GM20000 (cell line): ENCODE data around the gene TOR1AIP2.

ENCODE experiments used
- DNase-seq: peaks from one replicate; pipeline ENCODE4 v3.0.0; 2012; ENCODE audit warnings: low spot score
- CTCF ChIP-seq: IDR thresholded peaks from 2 replicates; pipeline ENCODE4 v1.5.1; 2012; ENCODE audit warnings: mild to moderate bottlenecking, control low read depth; ENCODE audit errors: extremely low read depth, missing control alignments

The TOR1AIP2 gene

GRCh38 chr1:179921981-179922872, 44.6 kb upstream of the TOR1AIP2 start:
- no peak for TF ChIP-seq CTCF
- DNase-seq, result no peak

- no peak for DNase-seq
These were observed 43.9 kb upstream of the TOR1AIP2 start for GRCh38 chr1:179921472-179921871.

GRCh38 chr1:179917601-179918429, 40.2 kb upstream of the TOR1AIP2 start:
- TF ChIP-seq CTCF, result no peak
- no peak for DNase-seq

More at GRCh38 chr1:179921472-179921871, 43.9 kb upstream of the TOR1AIP2 start:
- no peak for TF ChIP-seq CTCF

GRCh38 chr1:179911812-179912211, 34.2 kb upstream of the TOR1AIP2 start:
- DNase-seq, result no peak
- TF ChIP-seq CTCF, result no peak

- TF ChIP-seq CTCF, result no peak
- DNase-seq, result no peak
These were observed 33.3 kb upstream of the TOR1AIP2 start for GRCh38 chr1:179910934-179911333.

GRCh38 chr1:179889589-179889988, 12.0 kb upstream of the TOR1AIP2 start:
- no peak for TF ChIP-seq CTCF
- no peak for DNase-seq

- DNase-seq, result no peak
- TF ChIP-seq CTCF, result no peak
These were observed 10.5 kb upstream of the TOR1AIP2 start for GRCh38 chr1:179888071-179888470.
